HEK293T (cell line): ENCODE data around the gene TMUB1.

Source experiments
- SP1 ChIP-seq: fragments of 450-650 bp; IDR thresholded peaks from 2 replicates; pipeline ENCODE4 v1.6.1; 2017
- SUZ12 ChIP-seq: fragments of 450-650 bp; IDR thresholded peaks from 2 replicates; pipeline ENCODE4 v1.6.1; 2016; ENCODE audit warnings: mild to moderate bottlenecking

DNA sequence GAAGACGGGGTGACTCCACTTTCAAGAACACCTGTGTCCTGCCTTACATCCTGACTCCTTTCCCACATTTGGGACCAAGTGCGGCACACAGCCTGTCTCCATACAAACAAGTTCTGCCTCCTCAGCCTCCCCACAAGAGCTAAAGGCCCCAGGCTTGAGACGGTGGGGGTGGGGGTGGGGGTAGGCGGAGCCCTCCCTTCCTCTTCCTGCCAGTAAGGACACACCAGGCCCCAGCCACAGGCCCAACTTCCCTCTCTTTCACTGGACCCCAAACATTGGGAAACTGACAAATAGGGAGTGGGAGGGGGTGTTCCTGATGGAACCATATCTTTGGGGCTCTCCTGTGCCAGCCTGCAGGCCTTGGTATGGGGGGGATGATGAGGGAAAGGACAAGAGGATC is 30.2 kb downstream of the TMUB1 start:
- TF ChIP-seq SP1: no peak
- no peak for TF ChIP-seq SUZ12
